Esophagus squamous epithelium (tissue), 5 donors: ENCODE measurements around the gene RAB10. TPM values are rescaled to one million over a fixed set of nuclear protein-coding genes. Genes with fewer than 3 reads are reported as not detected.
A peak's percentile ranks its signal among the peaks of the same experiment; 100 is the strongest.
"Not testable (repeated sequence)": the region's sequence is repeated elsewhere in the genome, so short reads cannot be mapped to it uniquely, and the experiment has no call there.

ENCODE experiments used
- DNase-seq: peaks from one replicate; lab custom pipeline; 2025; lab: John Stamatoyannopoulos, UW
- H3K27ac ChIP-seq, 4 donors: fragments of 200-600 bp; sonication (generic); one replicate each; pipeline ENCODE4 v1.5.1; 2016 to 2019; ENCODE audit warnings: mild to moderate bottlenecking in 1 of 4
- H3K27me3 ChIP-seq, 4 donors: fragments of 200-600 bp; sonication (generic); 1 replicate in 3 of 4; 2 replicates in 1 of 4; pipeline versions ENCODE4 v1.5.1 to v1.6.0; 2017 to 2021; ENCODE audit warnings: antibody characterized with exemption in 1 of 4
- H3K36me3 ChIP-seq, 3 donors: fragments of 200-600 bp; sonication (generic); one replicate each; pipeline ENCODE4 v1.5.1; 2016 to 2019
- H3K4me1 ChIP-seq, 3 donors: fragments of 200-600 bp; sonication (generic); one replicate each; pipeline ENCODE4 v1.5.1; 2017 to 2019
- H3K4me3 ChIP-seq, 4 donors: fragments of 200-600 bp; sonication (generic); 1 replicate in 3 of 4; 2 replicates in 1 of 4; pipeline ENCODE4 v1.5.1; 2016 to 2019; ENCODE audit warnings: mild to moderate bottlenecking in 2 of 4, moderate library complexity in 1 of 4
- H3K9me3 ChIP-seq, 3 donors: fragments of 200-600 bp; sonication (generic); one replicate each; pipeline ENCODE4 v1.5.1; 2016 to 2019
- POLR2A ChIP-seq, 4 donors: fragments of 450-650 bp; IDR thresholded peaks; one replicate each; pipeline ENCODE4 v1.6.1; 2017; ENCODE audit warnings: antibody characterized with exemption in 4 of 4, mild to moderate bottlenecking in 4 of 4, moderate library complexity in 3 of 4
- WGBS, 2 donors: methylation state at CpG; one replicate each; pipeline ENCODE4 v1.1.5; 2018; 5-methylcytosine and 5-hydroxymethylcytosine counted together
- intact Hi-C: fragments of 100-400 bp; cut with DNase I; formaldehyde crosslinking; loops from one replicate; pipeline ENCODE4 v1.15.0; 2022
- total RNA-seq, 4 donors: library from RNA; depleted of rRNA; stranded (reverse); fragments of >200 nt; gene quantifications; one replicate each; pipeline ENCODE4 v1.1.0, GENCODE V29; 2016
- TF ChIP-seq, protein P1 (sequence below), 6 experiments: fragments of 450-650 bp in 4 of 6; fragments of 200-600 bp in 2 of 6; sonication (generic) in 2 of 6; IDR thresholded peaks; one replicate each; pipeline ENCODE4 v1.5.1; 2016 to 2019; ENCODE audit warnings: antibody characterized with exemption in 6 of 6, mild to moderate bottlenecking in 4 of 6, moderate library complexity in 4 of 6
- donor health status: DM: yes; HTN: yes; CAD: no.

The RAB10 gene
- total RNA-seq, 4 donors from 2014 or later = 214 to 388 (median 335) TPM

DNA sequence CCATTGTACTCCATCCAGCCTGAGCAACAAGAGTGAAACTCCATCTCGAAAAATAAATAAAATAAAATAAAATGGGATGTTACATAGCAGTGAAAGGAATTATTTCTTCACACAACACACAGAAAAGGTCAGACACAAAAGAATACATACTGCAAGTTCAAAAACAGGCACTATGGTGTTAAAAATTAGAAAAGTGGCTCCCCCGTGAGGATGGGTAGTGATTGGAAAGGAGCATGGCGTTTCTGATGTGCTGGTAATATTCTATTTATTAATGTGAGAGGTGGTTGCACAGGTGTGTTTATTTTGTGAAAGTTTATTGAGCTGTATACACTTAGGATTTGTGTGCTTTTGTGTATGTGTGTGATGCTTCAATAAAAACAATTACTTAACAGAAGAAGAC, 22.9 kb upstream of the RAB10 start:
- intact Hi-C loops = no loop called here
- Histone ChIP-seq H3K27ac (peak overlapping the region; percentile 18 to 93 (median 86)), H3K4me3 (no peak overlapping the region), H3K27me3 (no peaks in the 10 kb centered on the region), H3K4me1 (peaks cover 30 to 100% (median 40%) of the 10 kb centered on the region in 3 donors), H3K36me3 (no peaks in the 10 kb centered on the region), H3K9me3 (no peaks in the 10 kb centered on the region)
- DNase-seq = no peak
- WGBS, 2 donors = 77 to 78% methylated on average over 3 of the region's 3 CpGs
- TF ChIP-seq, protein P1, sequence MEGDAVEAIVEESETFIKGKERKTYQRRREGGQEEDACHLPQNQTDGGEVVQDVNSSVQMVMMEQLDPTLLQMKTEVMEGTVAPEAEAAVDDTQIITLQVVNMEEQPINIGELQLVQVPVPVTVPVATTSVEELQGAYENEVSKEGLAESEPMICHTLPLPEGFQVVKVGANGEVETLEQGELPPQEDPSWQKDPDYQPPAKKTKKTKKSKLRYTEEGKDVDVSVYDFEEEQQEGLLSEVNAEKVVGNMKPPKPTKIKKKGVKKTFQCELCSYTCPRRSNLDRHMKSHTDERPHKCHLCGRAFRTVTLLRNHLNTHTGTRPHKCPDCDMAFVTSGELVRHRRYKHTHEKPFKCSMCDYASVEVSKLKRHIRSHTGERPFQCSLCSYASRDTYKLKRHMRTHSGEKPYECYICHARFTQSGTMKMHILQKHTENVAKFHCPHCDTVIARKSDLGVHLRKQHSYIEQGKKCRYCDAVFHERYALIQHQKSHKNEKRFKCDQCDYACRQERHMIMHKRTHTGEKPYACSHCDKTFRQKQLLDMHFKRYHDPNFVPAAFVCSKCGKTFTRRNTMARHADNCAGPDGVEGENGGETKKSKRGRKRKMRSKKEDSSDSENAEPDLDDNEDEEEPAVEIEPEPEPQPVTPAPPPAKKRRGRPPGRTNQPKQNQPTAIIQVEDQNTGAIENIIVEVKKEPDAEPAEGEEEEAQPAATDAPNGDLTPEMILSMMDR (IDR thresholded peaks at IDR 0.05) = no peak

- no peak for TF ChIP-seq POLR2A (IDR thresholded peaks at IDR 0.05)
- TF ChIP-seq, protein P1 (IDR thresholded peaks at IDR 0.05) = no peak
- Histone ChIP-seq H3K4me1 (peaks cover 30 to 100% (median 40%) of the 10 kb centered on the region in 3 donors), H3K4me3 (no peak overlapping the region), H3K27ac (peak overlapping the region; percentile 77 to 93 (median 86)), H3K36me3 (no peaks in the 10 kb centered on the region), H3K27me3 (no peaks in the 10 kb centered on the region), H3K9me3 (no peaks in the 10 kb centered on the region)
- DNase-seq = no peak
- intact Hi-C loops = no loop called here
- 70 to 81% methylated on average over 3 of the region's 6 CpGs for WGBS, 2 donors
These were observed 22.3 kb upstream of the RAB10 start for GRCh38 chr2:26011609-26011989.

GRCh38 chr2:26011990-26012856, 21.7 kb upstream of the RAB10 start:
- no peaks in the 10 kb centered on the region for H3K9me3 ChIP-seq
- peak overlapping the region; percentile 77 to 93 (median 86) for H3K27ac ChIP-seq
- no peak overlapping the region for H3K4me3 ChIP-seq
- H3K4me1 ChIP-seq = peaks cover 32 to 100% (median 40%) of the 10 kb centered on the region in 3 donors
- DNase-seq = no peak
- intact Hi-C loops = no loop called here
- WGBS, 2 donors = 23 to 42% methylated on average over 14 of the region's 14 CpGs
- no peaks in the 10 kb centered on the region for H3K36me3 ChIP-seq
- no peak for TF ChIP-seq POLR2A (IDR thresholded peaks at IDR 0.05)
- TF ChIP-seq, protein P1 (IDR thresholded peaks at IDR 0.05) = no peak
- no peaks in the 10 kb centered on the region for H3K27me3 ChIP-seq

DNA sequence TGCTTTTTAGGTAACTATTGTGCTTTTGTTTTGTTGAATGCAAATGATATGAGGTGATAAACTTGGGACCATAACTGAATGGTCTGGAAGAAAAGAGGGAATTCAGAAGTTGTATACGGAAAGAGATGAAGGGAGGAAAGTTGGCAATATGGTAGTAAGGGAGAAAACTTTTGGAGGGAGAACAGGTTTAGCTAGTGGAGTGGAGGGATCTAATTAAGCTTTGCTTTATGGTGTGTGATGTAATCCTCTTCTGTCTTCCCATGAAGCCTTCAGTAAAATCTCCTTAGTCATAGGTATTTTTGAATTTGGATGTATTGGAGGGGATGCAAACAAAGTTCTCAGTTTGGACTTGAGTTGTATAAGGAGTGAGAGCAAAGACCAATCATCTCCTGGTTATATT, 20.2 kb upstream of the RAB10 start:
- Histone ChIP-seq H3K4me3 (no peak overlapping the region), H3K27ac (peak overlapping the region; percentile 77 to 93 (median 86)), H3K36me3 (no peaks in the 10 kb centered on the region), H3K27me3 (no peaks in the 10 kb centered on the region), H3K4me1 (peaks cover 42 to 100% (median 44%) of the 10 kb centered on the region in 3 donors), H3K9me3 (no peaks in the 10 kb centered on the region)
- no peak for DNase-seq
- WGBS, 2 donors = 61 to 64% methylated on average over 1 of the region's 1 CpG
- intact Hi-C loops = no loop called here
- TF ChIP-seq, protein P1 (IDR thresholded peaks at IDR 0.05) = no peak
- TF ChIP-seq POLR2A (IDR thresholded peaks at IDR 0.05) = no peak

GRCh38 chr2:26016012-26016705, 17.7 kb upstream of the RAB10 start:
- Histone ChIP-seq H3K4me3 (no peak overlapping the region), H3K27me3 (no peaks in the 10 kb centered on the region), H3K36me3 (no peaks in the 10 kb centered on the region), H3K27ac (peak overlapping the region in 3 of 4 donors; percentile 86 to 93 (median 86)), H3K9me3 (no peaks in the 10 kb centered on the region), H3K4me1 (peaks cover 42 to 97% (median 46%) of the 10 kb centered on the region in 3 donors)
- intact Hi-C loops = no loop called here
- no peak for TF ChIP-seq POLR2A (IDR thresholded peaks at IDR 0.05)
- TF ChIP-seq, protein P1 (IDR thresholded peaks at IDR 0.05) = no peak
- DNase-seq = no peak
- 76 to 84% methylated on average over 13 of the region's 13 CpGs for WGBS, 2 donors

DNA sequence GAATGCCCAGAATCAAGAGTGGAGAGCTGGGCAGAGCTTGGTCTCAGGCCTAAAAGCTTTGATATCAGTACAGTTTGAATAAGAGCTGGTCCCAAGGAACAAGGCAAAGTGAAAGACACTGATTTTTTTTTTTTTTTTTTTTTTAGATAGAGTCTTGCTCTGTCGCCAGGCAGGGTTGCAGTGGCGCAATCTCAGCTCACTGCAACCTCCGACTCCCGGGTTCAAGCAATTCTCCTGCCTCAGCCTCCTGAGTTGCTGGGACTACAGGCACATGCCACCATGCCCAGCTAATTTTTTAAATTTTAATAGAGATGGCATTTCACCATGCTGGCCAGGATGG, 17.2 kb upstream of the RAB10 start:
- Histone ChIP-seq H3K4me1 (peaks cover 39 to 92% (median 41%) of the 10 kb centered on the region in 3 donors), H3K27ac (peak overlapping the region; percentile 31 to 93 (median 86))
- H3K27me3 ChIP-seq, intact Hi-C loops, H3K9me3 ChIP-seq, H3K4me3 ChIP-seq, H3K36me3 ChIP-seq, DNase-seq: not testable (repeated sequence)
- WGBS, 2 donors = 72 to 74% methylated on average over 4 of the region's 4 CpGs
